HUES48 (cell line): ENCODE data around the gene TMEM63A.
"Not testable (repeated sequence)": the region's sequence is repeated elsewhere in the genome, so short reads cannot be mapped to it uniquely, and the experiment has no call there.

Experiments used
- H3K27ac ChIP-seq: one replicate; pipeline ENCODE4 v1.7.0; 2013; ENCODE audit warnings: low read depth, low read length, inconsistent platforms
- H3K27me3 ChIP-seq: 2 replicates; pipeline ENCODE4 v1.6.1; 2013; ENCODE audit warnings: mild to moderate bottlenecking, low read length; ENCODE audit not compliant: control insufficient read depth, insufficient read depth
- H3K36me3 ChIP-seq: 2 replicates; pipeline ENCODE4 v1.6.1; 2013; ENCODE audit warnings: low read length; ENCODE audit not compliant: control insufficient read depth, insufficient read depth
- H3K4me1 ChIP-seq: 2 replicates; pipeline ENCODE4 v1.6.1; 2013; ENCODE audit warnings: mild to moderate bottlenecking, low read length; ENCODE audit not compliant: control insufficient read depth, insufficient read depth
- H3K4me3 ChIP-seq: 2 replicates; pipeline ENCODE4 v1.5.1; 2013; ENCODE audit warnings: mild to moderate bottlenecking, low read depth, low read length
- H3K9ac ChIP-seq: 2 replicates; pipeline ENCODE4 v1.6.1; 2013; ENCODE audit warnings: mild to moderate bottlenecking, low read depth, low read length, moderate library complexity
- H3K9me3 ChIP-seq: 2 replicates; pipeline ENCODE4 v1.6.1; 2013; ENCODE audit warnings: low read length; ENCODE audit not compliant: control insufficient read depth, insufficient read depth

Gene TMEM63A

GRCh38 chr1:225842074-225842473, 40.1 kb downstream of the TMEM63A start:
- no peaks in the 10 kb centered on the region for H3K9me3 ChIP-seq
- H3K27ac ChIP-seq, result no peak overlapping the region
- H3K4me1 ChIP-seq, result peaks cover 6% of the 10 kb centered on the region; the same call in 1 of the 2 replicates
- no peaks in the 10 kb centered on the region for H3K27me3 ChIP-seq
- H3K4me3 ChIP-seq, result no peak overlapping the region
- H3K36me3 ChIP-seq, result peaks cover 56% of the 10 kb centered on the region
- H3K9ac ChIP-seq, result no peak overlapping the region

DNA sequence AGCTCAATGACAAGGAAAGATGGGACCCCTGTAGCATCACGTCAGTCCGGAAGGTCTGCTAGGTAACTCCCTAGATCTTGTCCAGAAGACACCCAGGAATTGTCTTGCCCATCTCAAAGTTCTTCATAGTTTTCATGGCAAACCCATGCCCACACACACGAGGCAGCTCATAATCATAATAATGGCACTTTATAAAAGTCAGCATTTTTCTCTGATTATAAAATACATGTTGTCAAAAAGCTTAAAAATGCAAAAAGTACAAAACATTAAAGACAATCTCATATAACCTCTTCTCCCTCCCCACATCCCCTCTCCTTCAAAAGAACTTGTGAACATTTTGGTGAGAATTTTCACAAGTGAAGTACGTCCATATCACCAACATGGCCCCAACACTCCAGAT, 41.5 kb downstream of the TMEM63A start:
- Histone ChIP-seq H3K27me3 (no peaks in the 10 kb centered on the region), H3K9ac (no peak overlapping the region), H3K4me1 (peaks cover 6% of the 10 kb centered on the region; the same call in 1 of the 2 replicates), H3K36me3 (peaks cover 57% of the 10 kb centered on the region), H3K4me3 (no peak overlapping the region), H3K27ac (no peak overlapping the region), H3K9me3 (no peaks in the 10 kb centered on the region)

GRCh38 chr1:225840223-225840610, 42.0 kb downstream of the TMEM63A start:
- no peak overlapping the region for H3K4me3 ChIP-seq
- H3K27me3 ChIP-seq, result no peaks in the 10 kb centered on the region
- H3K36me3 ChIP-seq, result peaks cover 59% of the 10 kb centered on the region
- no peak overlapping the region for H3K9ac ChIP-seq
- no peak overlapping the region for H3K27ac ChIP-seq
- H3K4me1 ChIP-seq, result peaks cover 6% of the 10 kb centered on the region; the same call in 1 of the 2 replicates
- no peaks in the 10 kb centered on the region for H3K9me3 ChIP-seq

DNA sequence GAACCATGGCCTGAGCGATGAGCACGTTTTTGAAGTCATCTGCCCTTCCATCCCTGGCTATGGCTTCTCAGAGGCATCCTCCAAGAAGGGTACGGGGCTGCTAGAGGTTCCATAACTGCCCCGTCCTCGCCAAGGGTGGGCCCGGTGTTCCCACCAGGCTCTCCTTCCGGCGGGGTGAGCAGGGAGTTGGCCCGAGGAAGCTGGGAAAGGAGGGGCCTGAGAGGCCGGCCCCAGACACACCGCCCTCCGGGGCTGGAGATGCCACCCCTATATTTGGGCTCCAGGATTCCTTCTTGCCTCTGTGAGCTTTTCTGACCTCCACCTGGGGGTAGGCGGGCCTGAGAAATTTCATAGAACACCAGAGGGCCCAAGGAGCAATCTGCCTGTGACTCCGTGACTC, 43.4 kb downstream of the TMEM63A start:
- no peak overlapping the region for H3K4me3 ChIP-seq
- no peaks in the 10 kb centered on the region for H3K27me3 ChIP-seq
- H3K4me1 ChIP-seq, result peaks cover 6% of the 10 kb centered on the region; the same call in 1 of the 2 replicates
- H3K27ac ChIP-seq, result no peak overlapping the region
- H3K9ac ChIP-seq, result no peak overlapping the region
- H3K9me3 ChIP-seq, result no peaks in the 10 kb centered on the region
- H3K36me3 ChIP-seq, result peaks cover 56% of the 10 kb centered on the region

GRCh38 chr1:225836296-225836695, 45.9 kb downstream of the TMEM63A start:
- H3K4me3 ChIP-seq, H3K9ac ChIP-seq, H3K9me3 ChIP-seq, H3K4me1 ChIP-seq, H3K27me3 ChIP-seq, H3K27ac ChIP-seq: not testable (repeated sequence)
- H3K36me3 ChIP-seq, result peaks cover 68% of the 10 kb centered on the region

DNA sequence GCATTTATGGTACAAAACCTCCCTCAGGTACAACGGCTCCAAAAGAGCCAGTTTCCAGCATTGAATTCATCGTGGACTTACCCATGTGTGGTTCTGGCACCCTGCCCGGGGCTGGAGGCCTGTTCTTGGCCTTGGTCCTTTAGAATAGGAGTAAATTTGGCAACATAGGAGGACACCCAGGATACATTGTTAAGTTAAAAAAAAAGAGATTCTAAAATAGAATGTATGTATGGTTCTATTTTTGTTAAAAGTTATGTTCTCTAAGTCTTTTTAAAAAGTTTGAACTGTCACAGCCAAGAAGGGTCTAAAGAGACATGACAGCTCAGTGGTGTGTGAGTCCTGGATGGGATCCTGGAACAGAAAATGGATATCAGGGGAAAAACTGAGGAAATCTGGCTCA, 46.3 kb downstream of the TMEM63A start:
- H3K27me3 ChIP-seq, result no peaks in the 10 kb centered on the region
- no peak overlapping the region for H3K9ac ChIP-seq
- no peaks in the 10 kb centered on the region for H3K4me1 ChIP-seq
- no peak overlapping the region for H3K27ac ChIP-seq
- peaks cover 68% of the 10 kb centered on the region for H3K36me3 ChIP-seq
- H3K4me3 ChIP-seq, result no peak overlapping the region
- H3K9me3 ChIP-seq, result no peaks in the 10 kb centered on the region

- H3K36me3 ChIP-seq, result peaks cover 59% of the 10 kb centered on the region
- no peaks in the 10 kb centered on the region for H3K4me1 ChIP-seq
- H3K4me3 ChIP-seq, result no peak overlapping the region
- H3K9me3 ChIP-seq, result no peaks in the 10 kb centered on the region
- H3K27ac ChIP-seq, result no peak overlapping the region
- no peaks in the 10 kb centered on the region for H3K27me3 ChIP-seq
- H3K9ac ChIP-seq, result no peak overlapping the region
These were observed 47.5 kb downstream of the TMEM63A start for GRCh38 chr1:225834417-225835329.

DNA sequence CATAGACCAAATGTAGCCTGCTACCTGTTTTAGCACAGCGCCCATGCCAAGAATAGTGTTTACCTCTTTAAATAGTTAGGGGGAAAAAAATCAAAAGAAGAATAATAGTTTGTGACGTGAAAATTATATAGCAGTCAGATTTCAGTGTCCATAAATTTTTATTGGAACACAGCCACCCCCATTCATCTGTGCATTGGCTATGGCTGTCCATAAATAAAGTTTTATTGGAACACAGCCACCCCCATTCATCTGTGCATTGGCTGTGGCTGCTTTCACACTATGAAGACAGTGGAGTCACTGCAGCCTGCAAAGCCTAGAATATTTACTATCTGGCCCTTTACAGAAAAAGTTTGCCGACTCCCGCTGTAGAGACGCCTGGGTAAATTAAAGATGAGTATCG, 51.3 kb downstream of the TMEM63A start:
- Histone ChIP-seq H3K9ac (no peak overlapping the region), H3K4me3 (no peak overlapping the region), H3K27me3 (no peaks in the 10 kb centered on the region), H3K36me3 (peaks cover 40% of the 10 kb centered on the region), H3K4me1 (no peaks in the 10 kb centered on the region), H3K27ac (no peak overlapping the region), H3K9me3 (no peaks in the 10 kb centered on the region)

DNA sequence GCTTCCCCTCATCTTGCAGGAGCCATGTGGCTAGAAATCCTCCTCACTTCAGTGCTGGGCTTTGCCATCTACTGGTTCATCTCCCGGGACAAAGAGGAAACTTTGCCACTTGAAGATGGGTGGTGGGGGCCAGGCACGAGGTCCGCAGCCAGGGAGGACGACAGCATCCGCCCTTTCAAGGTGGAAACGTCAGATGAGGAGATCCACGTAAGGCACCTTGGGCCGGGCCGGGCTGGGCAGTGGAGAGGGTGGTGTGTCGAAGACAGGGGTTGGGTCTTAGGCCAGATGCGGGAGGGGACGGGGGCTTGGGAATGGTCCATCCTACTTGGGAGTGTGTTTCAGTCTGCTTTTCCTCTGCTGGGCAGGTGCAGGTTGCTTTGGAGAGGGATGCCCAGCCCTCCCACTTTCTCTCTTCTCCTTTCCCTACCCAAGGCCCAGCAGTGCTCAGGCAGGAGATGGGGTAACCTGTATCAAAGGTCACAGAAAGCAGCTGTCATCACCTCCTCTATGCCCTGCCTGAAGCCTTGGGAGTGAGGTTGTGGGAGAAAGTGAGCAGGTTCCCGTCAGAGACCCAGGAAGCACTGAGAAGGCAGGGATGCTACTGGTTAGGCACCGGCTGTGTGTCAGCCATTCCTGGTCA, 53.4 kb downstream of the TMEM63A start:
- Histone ChIP-seq H3K27me3 (no peaks in the 10 kb centered on the region), H3K9ac (no peak overlapping the region), H3K36me3 (peaks cover 31% of the 10 kb centered on the region), H3K9me3 (no peaks in the 10 kb centered on the region), H3K27ac (no peak overlapping the region), H3K4me1 (peaks cover 15% of the 10 kb centered on the region), H3K4me3 (no peak overlapping the region)

- peaks cover 22% of the 10 kb centered on the region for H3K36me3 ChIP-seq
- no peaks in the 10 kb centered on the region for H3K27me3 ChIP-seq
- H3K4me1 ChIP-seq, result peaks cover 17% of the 10 kb centered on the region
- H3K9ac ChIP-seq, result no peak overlapping the region
- no peak overlapping the region for H3K4me3 ChIP-seq
- no peak overlapping the region for H3K27ac ChIP-seq
- no peaks in the 10 kb centered on the region for H3K9me3 ChIP-seq
These were observed 55.1 kb downstream of the TMEM63A start for GRCh38 chr1:225827076-225827475.

DNA sequence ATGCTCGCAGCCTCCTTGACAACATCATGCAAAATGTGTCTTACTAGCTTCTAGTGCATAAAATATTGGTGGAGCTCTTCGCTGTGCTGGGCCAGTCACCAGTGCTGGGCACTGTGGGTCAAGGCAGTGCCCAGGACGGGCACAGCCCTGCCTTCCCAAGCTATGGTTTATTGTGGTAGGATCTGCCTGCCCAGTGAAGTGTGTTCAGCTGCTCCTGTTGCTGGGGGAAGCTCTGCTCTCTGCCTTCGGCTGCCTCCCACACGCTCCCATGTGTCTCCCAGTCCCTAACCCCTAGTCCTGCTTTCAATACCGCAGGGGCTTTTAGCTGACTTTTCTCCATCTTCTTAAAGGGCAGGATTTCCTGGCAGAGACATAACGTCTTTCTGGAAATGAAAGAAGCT, 56.6 kb downstream of the TMEM63A start:
- peaks cover 14% of the 10 kb centered on the region; the same call in 1 of the 2 replicates for H3K36me3 ChIP-seq
- H3K27ac ChIP-seq, result no peak overlapping the region
- no peaks in the 10 kb centered on the region for H3K9me3 ChIP-seq
- no peak overlapping the region for H3K4me3 ChIP-seq
- H3K27me3 ChIP-seq, result no peaks in the 10 kb centered on the region
- H3K9ac ChIP-seq, result no peak overlapping the region
- peaks cover 17% of the 10 kb centered on the region for H3K4me1 ChIP-seq
